ENCODE measurements around the gene GLI3. TPM values are rescaled to one million over a fixed set of nuclear protein-coding genes. Genes with fewer than 3 reads are reported as not detected.

GLI3 gene
- total RNA-seq, 2 experiments from 2014 or later = 0.28 to 0.36 TPM

DNA sequence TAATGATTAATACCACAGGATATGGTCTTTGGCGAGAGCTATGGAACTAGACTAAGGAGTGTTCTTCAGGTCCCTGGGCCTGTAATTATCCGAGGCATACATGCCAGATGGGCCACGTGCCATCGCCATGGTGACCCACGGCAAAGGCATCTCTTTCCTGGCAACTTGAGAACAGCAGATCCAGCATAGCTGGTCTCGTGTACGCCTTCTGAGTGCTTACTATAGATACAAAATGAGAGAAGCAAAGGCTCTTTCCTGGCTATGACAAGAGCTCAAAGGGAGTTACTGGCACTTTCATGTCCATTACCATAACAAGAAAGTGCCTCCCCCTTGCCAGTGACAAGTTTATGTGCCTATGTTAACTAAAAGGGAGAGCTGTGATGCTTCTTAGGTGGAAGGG is 26.0 kb upstream of the GLI3 start:
- Histone ChIP-seq H3K4me3 (ENCODE audit: low read length) (no peak overlapping the region), H3K4me1 (ENCODE audit: insufficient read depth, low read length) (no peaks in the 10 kb centered on the region), H3K36me3 (ENCODE audit: insufficient read depth, low read length) (no peaks in the 10 kb centered on the region), H3K27ac (ENCODE audit: low read depth in 1 of 2, low read length in 2 of 2) (no peak overlapping the region), H3K9me3 (ENCODE audit: control insufficient read depth in 1 of 2, insufficient read depth in 1 of 2, low read length in 2 of 2) (peaks cover 0 to 3% of the 10 kb centered on the region in 2 experiments), H3K27me3 (ENCODE audit: control insufficient read depth in 1 of 2, insufficient read depth in 2 of 2, low read length in 2 of 2) (no peaks in the 10 kb centered on the region)
- DNase-seq (no peak), ATAC-seq (ENCODE audit: poor library complexity) (no peak)
- no peaks in the 10 kb centered on the region for H3K9me3 Mint-ChIP-seq
- no peaks in the 10 kb centered on the region for H3K36me3 Mint-ChIP-seq (ENCODE audit: low read depth)
- CTCF ChIA-PET = no interaction called here
- POLR2A ChIA-PET = no interaction called here
- TF ChIP-seq, protein P1, sequence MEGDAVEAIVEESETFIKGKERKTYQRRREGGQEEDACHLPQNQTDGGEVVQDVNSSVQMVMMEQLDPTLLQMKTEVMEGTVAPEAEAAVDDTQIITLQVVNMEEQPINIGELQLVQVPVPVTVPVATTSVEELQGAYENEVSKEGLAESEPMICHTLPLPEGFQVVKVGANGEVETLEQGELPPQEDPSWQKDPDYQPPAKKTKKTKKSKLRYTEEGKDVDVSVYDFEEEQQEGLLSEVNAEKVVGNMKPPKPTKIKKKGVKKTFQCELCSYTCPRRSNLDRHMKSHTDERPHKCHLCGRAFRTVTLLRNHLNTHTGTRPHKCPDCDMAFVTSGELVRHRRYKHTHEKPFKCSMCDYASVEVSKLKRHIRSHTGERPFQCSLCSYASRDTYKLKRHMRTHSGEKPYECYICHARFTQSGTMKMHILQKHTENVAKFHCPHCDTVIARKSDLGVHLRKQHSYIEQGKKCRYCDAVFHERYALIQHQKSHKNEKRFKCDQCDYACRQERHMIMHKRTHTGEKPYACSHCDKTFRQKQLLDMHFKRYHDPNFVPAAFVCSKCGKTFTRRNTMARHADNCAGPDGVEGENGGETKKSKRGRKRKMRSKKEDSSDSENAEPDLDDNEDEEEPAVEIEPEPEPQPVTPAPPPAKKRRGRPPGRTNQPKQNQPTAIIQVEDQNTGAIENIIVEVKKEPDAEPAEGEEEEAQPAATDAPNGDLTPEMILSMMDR (IDR thresholded peaks at IDR 0.05) = no peak
- H3K27me3 Mint-ChIP-seq = peaks cover 8% of the 10 kb centered on the region
- H3K4me1 Mint-ChIP-seq (ENCODE audit: low read depth) = no peaks in the 10 kb centered on the region
- H3K27ac Mint-ChIP-seq = no peak overlapping the region
- intact Hi-C loops (cut with DNase I, micrococcal nuclease) = no loop called here
- H3K4me3 Mint-ChIP-seq = no peak overlapping the region

DNA sequence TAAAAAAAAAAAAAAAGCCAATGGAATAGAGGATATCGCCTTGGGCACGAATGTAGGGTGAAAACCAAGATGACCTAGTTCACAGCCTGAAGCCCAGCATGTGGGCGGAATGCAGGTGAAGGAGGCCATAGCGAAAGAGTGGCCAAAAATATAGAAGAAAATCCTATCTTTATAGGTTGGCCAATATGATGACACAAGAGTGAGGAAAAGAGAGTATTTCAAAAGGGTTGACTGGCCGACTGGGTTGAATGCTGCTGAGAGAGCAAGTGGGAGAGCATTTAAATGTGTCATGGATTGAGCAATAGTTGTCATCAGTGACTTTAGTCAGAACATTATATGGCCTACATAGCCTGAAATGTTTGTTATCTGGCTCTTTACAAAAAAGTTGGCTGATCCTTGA is 17.2 kb upstream of the GLI3 start:
- H3K36me3 ChIP-seq (ENCODE audit: insufficient read depth, low read length) = no peaks in the 10 kb centered on the region
- H3K4me3 ChIP-seq (ENCODE audit: low read length) = no peak overlapping the region
- peaks cover 3% of the 10 kb centered on the region for H3K9me3 Mint-ChIP-seq
- H3K27ac ChIP-seq (ENCODE audit: low read depth in 1 of 2, low read length in 2 of 2) = no peak overlapping the region
- ATAC-seq (ENCODE audit: poor library complexity) (no peak), DNase-seq (no peak)
- TF ChIP-seq, protein P1 (IDR thresholded peaks at IDR 0.05) = no peak
- ChIA-PET POLR2A (no interaction called here), CTCF (no interaction called here)
- H3K27ac Mint-ChIP-seq = no peak overlapping the region
- H3K4me3 Mint-ChIP-seq = no peak overlapping the region
- H3K4me1 Mint-ChIP-seq (ENCODE audit: low read depth) = no peaks in the 10 kb centered on the region
- intact Hi-C loops (cut with DNase I, micrococcal nuclease) = no loop called here
- H3K27me3 Mint-ChIP-seq = peaks cover 8% of the 10 kb centered on the region
- no peaks in the 10 kb centered on the region for H3K36me3 Mint-ChIP-seq (ENCODE audit: low read depth)
- H3K27me3 ChIP-seq (ENCODE audit: control insufficient read depth in 1 of 2, insufficient read depth in 2 of 2, low read length in 2 of 2) = no peaks in the 10 kb centered on the region
- H3K4me1 ChIP-seq (ENCODE audit: insufficient read depth, low read length) = no peaks in the 10 kb centered on the region
- peaks cover 0 to 5% of the 10 kb centered on the region in 2 experiments for H3K9me3 ChIP-seq (ENCODE audit: control insufficient read depth in 1 of 2, insufficient read depth in 1 of 2, low read length in 2 of 2)

DNA sequence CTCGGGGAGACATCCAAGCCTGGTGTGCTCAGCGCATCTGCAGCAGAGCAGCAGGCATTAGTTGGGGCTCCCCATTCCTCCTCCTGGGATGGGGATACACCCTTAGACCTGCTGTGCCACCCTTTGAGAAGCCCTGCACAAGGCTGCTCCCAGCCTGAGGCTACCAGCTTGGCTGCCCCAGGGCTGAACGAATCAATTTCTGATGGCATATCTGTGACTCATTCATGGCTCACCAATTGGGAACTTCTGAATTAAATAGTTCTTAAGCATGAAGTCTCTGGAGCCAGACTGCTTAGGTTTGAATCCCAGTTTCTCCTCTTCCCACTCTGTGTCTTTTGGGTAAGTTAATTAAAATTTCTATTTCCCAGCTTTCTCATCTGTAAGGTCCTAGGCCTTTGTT is 16.3 kb upstream of the GLI3 start:
- POLR2A ChIA-PET = no interaction called here

More for the DNA sequence above, 16.3 kb upstream of the GLI3 start:
- H3K9me3 ChIP-seq (ENCODE audit: control insufficient read depth in 1 of 2, insufficient read depth in 1 of 2, low read length in 2 of 2) = peaks cover 0 to 5% of the 10 kb centered on the region in 2 experiments
- intact Hi-C loops (cut with DNase I, micrococcal nuclease) = no loop called here
- Mint-ChIP-seq H3K27ac (no peak overlapping the region), H3K4me1 (ENCODE audit: low read depth) (no peaks in the 10 kb centered on the region), H3K4me3 (no peak overlapping the region), H3K27me3 (peaks cover 2% of the 10 kb centered on the region), H3K36me3 (ENCODE audit: low read depth) (no peaks in the 10 kb centered on the region), H3K9me3 (peaks cover 3% of the 10 kb centered on the region)
- no peaks in the 10 kb centered on the region for H3K27me3 ChIP-seq (ENCODE audit: control insufficient read depth in 1 of 2, insufficient read depth in 2 of 2, low read length in 2 of 2)
- no peaks in the 10 kb centered on the region for H3K4me1 ChIP-seq (ENCODE audit: insufficient read depth, low read length)
- DNase-seq (no peak), ATAC-seq (ENCODE audit: poor library complexity) (no peak)
- CTCF ChIA-PET = no interaction called here
- no peaks in the 10 kb centered on the region for H3K36me3 ChIP-seq (ENCODE audit: insufficient read depth, low read length)
- H3K4me3 ChIP-seq (ENCODE audit: low read length) = no peak overlapping the region
- no peak overlapping the region for H3K27ac ChIP-seq (ENCODE audit: low read depth in 1 of 2, low read length in 2 of 2)
- TF ChIP-seq, protein P1 (IDR thresholded peaks at IDR 0.05) = no peak
